ENCODE data around the gene PRR23E. TPM values are rescaled to one million over a fixed set of nuclear protein-coding genes. Genes with fewer than 3 reads are reported as not detected.

Gene PRR23E
- total RNA-seq, 2 experiments from 2014 or later, result not detected

DNA sequence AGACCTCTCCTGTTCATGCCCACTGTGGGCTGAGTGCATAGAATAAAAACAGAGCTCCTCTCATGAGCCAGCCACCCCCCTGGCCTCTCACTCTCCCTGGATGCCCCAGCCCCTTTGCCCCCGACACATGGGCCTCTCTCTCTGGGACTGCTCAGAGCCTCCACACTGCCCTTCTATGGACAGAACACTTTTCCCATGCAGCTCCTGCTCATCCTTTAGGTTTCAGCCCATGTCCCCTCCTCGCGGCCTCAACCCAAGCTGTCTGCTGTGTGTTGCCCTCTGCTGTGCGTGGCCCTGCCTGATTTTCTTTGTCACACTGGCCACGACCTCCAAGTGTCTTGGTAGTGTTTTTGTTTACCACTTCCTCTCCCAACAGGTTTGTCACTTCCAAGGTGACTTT lies 20.7 kb upstream of the PRR23E start:
- no peak for DNase-seq
- no peak overlapping the region for H3K27ac ChIP-seq (ENCODE audit: low read depth in 1 of 2, low read length in 2 of 2)
- peaks cover 5 to 7% of the 10 kb centered on the region in 2 experiments for H3K27me3 ChIP-seq (ENCODE audit: control insufficient read depth in 1 of 2, insufficient read depth in 2 of 2, low read length in 2 of 2)
- no peaks in the 10 kb centered on the region for H3K4me1 Mint-ChIP-seq (ENCODE audit: low read depth)
- H3K36me3 Mint-ChIP-seq (ENCODE audit: low read depth), result no peaks in the 10 kb centered on the region
- H3K27me3 Mint-ChIP-seq, result peaks cover 48% of the 10 kb centered on the region
- POLR2A ChIA-PET, result no interaction called here
- no peak overlapping the region for H3K4me3 Mint-ChIP-seq
- peaks cover 0 to 13% of the 10 kb centered on the region in 2 experiments for H3K9me3 ChIP-seq (ENCODE audit: control insufficient read depth in 1 of 2, insufficient read depth in 1 of 2, low read length in 2 of 2)
- no peaks in the 10 kb centered on the region for H3K36me3 ChIP-seq (ENCODE audit: insufficient read depth, low read length)
- intact Hi-C loops (cut with DNase I, micrococcal nuclease), result no loop called here
- H3K9me3 Mint-ChIP-seq, result no peaks in the 10 kb centered on the region
- no peak overlapping the region for H3K4me3 ChIP-seq (ENCODE audit: low read length)
- H3K27ac Mint-ChIP-seq, result no peak overlapping the region
- CTCF ChIA-PET, result no interaction called here
- H3K4me1 ChIP-seq (ENCODE audit: insufficient read depth, low read length), result no peaks in the 10 kb centered on the region
- ATAC-seq (ENCODE audit: poor library complexity), result no peak
- TF ChIP-seq, protein P1, sequence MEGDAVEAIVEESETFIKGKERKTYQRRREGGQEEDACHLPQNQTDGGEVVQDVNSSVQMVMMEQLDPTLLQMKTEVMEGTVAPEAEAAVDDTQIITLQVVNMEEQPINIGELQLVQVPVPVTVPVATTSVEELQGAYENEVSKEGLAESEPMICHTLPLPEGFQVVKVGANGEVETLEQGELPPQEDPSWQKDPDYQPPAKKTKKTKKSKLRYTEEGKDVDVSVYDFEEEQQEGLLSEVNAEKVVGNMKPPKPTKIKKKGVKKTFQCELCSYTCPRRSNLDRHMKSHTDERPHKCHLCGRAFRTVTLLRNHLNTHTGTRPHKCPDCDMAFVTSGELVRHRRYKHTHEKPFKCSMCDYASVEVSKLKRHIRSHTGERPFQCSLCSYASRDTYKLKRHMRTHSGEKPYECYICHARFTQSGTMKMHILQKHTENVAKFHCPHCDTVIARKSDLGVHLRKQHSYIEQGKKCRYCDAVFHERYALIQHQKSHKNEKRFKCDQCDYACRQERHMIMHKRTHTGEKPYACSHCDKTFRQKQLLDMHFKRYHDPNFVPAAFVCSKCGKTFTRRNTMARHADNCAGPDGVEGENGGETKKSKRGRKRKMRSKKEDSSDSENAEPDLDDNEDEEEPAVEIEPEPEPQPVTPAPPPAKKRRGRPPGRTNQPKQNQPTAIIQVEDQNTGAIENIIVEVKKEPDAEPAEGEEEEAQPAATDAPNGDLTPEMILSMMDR (IDR thresholded peaks at IDR 0.05), result no peak

DNA sequence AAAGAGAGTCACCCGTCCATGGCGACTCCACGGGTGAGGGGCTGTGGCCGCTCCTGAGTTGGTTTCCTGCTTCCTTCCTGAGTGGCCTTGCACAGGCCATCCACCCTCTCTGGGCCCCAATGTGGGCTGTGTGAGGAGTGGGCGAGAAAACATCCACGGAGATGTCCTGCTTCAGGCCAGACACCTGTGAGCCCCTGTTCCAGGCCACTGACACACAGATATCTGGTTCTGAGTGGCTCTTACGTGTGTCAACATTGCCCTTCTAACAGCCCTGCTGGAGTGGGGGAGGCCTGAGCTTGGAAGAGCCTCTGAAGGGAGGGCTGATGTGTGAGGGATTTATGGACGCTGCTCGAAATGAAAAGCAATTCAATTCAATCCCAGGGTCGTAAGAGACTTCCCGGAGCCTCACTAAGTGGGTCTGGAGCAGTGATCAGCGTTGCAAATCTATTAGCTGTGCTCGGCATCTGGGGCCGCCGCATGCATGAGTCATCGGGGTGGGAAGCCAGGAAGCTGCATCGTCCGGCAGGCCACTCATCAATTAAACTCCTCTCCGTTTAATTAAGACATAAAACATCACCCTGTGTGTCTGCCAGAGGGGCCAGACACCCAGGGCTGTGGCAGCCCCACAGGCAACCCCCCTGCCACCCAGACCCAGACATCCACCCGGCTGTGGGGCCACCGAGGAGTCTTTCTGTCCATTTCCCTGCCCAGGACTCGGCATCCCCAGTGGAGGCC lies 20.0 kb upstream of the PRR23E start:
- H3K4me3 ChIP-seq (ENCODE audit: low read length), result no peak overlapping the region
- Mint-ChIP-seq H3K9me3 (no peaks in the 10 kb centered on the region), H3K4me3 (no peak overlapping the region), H3K27me3 (peaks cover 43% of the 10 kb centered on the region), H3K27ac (no peak overlapping the region), H3K36me3 (ENCODE audit: low read depth) (no peaks in the 10 kb centered on the region), H3K4me1 (ENCODE audit: low read depth) (no peaks in the 10 kb centered on the region)
- H3K27ac ChIP-seq (ENCODE audit: low read depth in 1 of 2, low read length in 2 of 2), result no peak overlapping the region
- TF ChIP-seq, protein P1 (IDR thresholded peaks at IDR 0.05), result no peak
- H3K4me1 ChIP-seq (ENCODE audit: insufficient read depth, low read length), result no peaks in the 10 kb centered on the region
- ChIA-PET POLR2A (no interaction called here), CTCF (no interaction called here)
- no peak for DNase-seq
- intact Hi-C loops (cut with DNase I, micrococcal nuclease), result no loop called here
- H3K27me3 ChIP-seq (ENCODE audit: control insufficient read depth in 1 of 2, insufficient read depth in 2 of 2, low read length in 2 of 2), result peaks cover 5% of the 10 kb centered on the region in 2 experiments
- no peak for ATAC-seq (ENCODE audit: poor library complexity)
- no peaks in the 10 kb centered on the region for H3K36me3 ChIP-seq (ENCODE audit: insufficient read depth, low read length)
- peaks cover 0 to 13% of the 10 kb centered on the region in 2 experiments for H3K9me3 ChIP-seq (ENCODE audit: control insufficient read depth in 1 of 2, insufficient read depth in 1 of 2, low read length in 2 of 2)

DNA sequence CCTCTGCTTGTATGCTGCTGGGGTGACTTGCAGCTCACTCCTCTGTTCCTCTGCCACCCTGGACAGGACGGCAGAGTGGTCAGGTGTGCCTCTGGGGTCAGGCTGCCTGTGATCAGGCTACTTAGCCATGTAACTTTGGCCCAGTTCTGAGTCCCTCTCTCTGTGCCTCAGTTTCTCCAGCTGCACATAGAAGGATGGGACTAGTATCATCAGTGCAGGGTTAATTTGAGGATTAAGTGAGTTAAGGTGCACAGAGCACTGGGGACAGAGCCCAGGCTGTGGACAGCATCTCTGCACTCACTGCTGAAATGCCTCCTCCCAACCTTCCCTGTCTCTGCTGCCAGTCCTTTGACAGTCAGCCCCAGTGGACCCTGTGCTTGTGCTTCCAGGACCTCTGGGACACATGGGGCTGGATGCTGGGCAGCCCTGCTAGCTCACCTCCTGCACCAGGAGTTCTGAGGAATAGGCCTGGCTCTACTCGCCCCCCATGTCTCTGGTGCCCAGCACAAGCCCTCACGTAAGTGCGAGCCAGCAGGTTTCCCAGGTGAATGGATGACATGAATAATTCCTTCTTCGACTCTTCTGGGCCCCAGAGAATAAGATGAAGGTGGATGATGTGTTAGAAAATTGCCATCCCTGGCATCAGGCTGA lies 19.3 kb upstream of the PRR23E start:
- POLR2A ChIA-PET, result no interaction called here
- DNase-seq, result no peak
- Mint-ChIP-seq H3K9me3 (no peaks in the 10 kb centered on the region), H3K4me3 (no peak overlapping the region), H3K36me3 (ENCODE audit: low read depth) (no peaks in the 10 kb centered on the region), H3K27ac (no peak overlapping the region), H3K27me3 (peaks cover 43% of the 10 kb centered on the region), H3K4me1 (ENCODE audit: low read depth) (no peaks in the 10 kb centered on the region)
- no peak for ATAC-seq (ENCODE audit: poor library complexity)
- Histone ChIP-seq H3K36me3 (ENCODE audit: insufficient read depth, low read length) (no peaks in the 10 kb centered on the region), H3K27ac (ENCODE audit: low read depth in 1 of 2, low read length in 2 of 2) (no peak overlapping the region), H3K27me3 (ENCODE audit: control insufficient read depth in 1 of 2, insufficient read depth in 2 of 2, low read length in 2 of 2) (peaks cover 3 to 5% of the 10 kb centered on the region in 2 experiments), H3K9me3 (ENCODE audit: control insufficient read depth in 1 of 2, insufficient read depth in 1 of 2, low read length in 2 of 2) (peaks cover 0 to 7% of the 10 kb centered on the region in 2 experiments), H3K4me1 (ENCODE audit: insufficient read depth, low read length) (no peaks in the 10 kb centered on the region), H3K4me3 (ENCODE audit: low read length) (no peak overlapping the region)
- intact Hi-C loops (cut with DNase I, micrococcal nuclease), result no loop called here
- CTCF ChIA-PET, result no interaction called here
- TF ChIP-seq, protein P1 (IDR thresholded peaks at IDR 0.05), result no peak

Measured in CD4-positive, alpha-beta T cell (primary cell).